CD14-positive monocyte (primary cell): ENCODE measurements around the gene SLC39A6. TPM values are rescaled to one million over a fixed set of nuclear protein-coding genes. Genes with fewer than 3 reads are reported as not detected.

Experiments
- DNase-seq, 3 donors: peaks; one replicate each; pipeline ENCODE4 v3.0.0-alpha.2; 2011 to 2022
- H2AFZ ChIP-seq: 2 replicates; pipeline ENCODE4 v1.6.0; 2012; ENCODE audit warnings: mild to moderate bottlenecking, low read depth, low read length, inconsistent platforms; ENCODE audit not compliant: insufficient read depth, poor library complexity, severe bottlenecking
- H3K27ac ChIP-seq, 2 donors: 1 replicate in 1 of 2; 2 replicates in 1 of 2; pipeline ENCODE4 v1.5.1; 2012 to 2013; ENCODE audit warnings: low read length in 2 of 2, control low read depth in 1 of 2, inconsistent platforms in 1 of 2, low read depth in 1 of 2, mild to moderate bottlenecking in 1 of 2
- H3K27me3 ChIP-seq, 2 donors: one replicate each; pipeline versions ENCODE4 v1.6.0 to v1.6.1; 2011 to 2013; ENCODE audit warnings: low read length in 2 of 2; ENCODE audit not compliant: control insufficient read depth in 2 of 2, insufficient read depth in 2 of 2
- H3K36me3 ChIP-seq, 2 donors: replicated peaks in 1 of 2; 1 replicate in 1 of 2; 2 replicates in 1 of 2; pipeline versions ENCODE4 v1.5.1 to v1.6.1; 2012 to 2013; ENCODE audit warnings: low read length in 2 of 2, control low read depth in 1 of 2, inconsistent platforms in 1 of 2, mild to moderate bottlenecking in 1 of 2; ENCODE audit not compliant: insufficient read depth in 2 of 2, control insufficient read depth in 1 of 2
- H3K4me1 ChIP-seq, 2 donors: 1 replicate in 1 of 2; 2 replicates in 1 of 2; pipeline versions ENCODE4 v1.5.1 to v1.6.1; 2012 to 2013; ENCODE audit warnings: low read length in 2 of 2, control low read depth in 1 of 2, inconsistent platforms in 1 of 2, mild to moderate bottlenecking in 1 of 2, moderate library complexity in 1 of 2; ENCODE audit not compliant: insufficient read depth in 2 of 2, control insufficient read depth in 1 of 2
- H3K4me2 ChIP-seq: replicated peaks from 2 replicates; pipeline ENCODE3; 2012; ENCODE audit warnings: low read length, moderate library complexity, mild to moderate bottlenecking; ENCODE audit not compliant: poor library complexity, severe bottlenecking; ENCODE audit errors: extremely low read depth
- H3K4me3 ChIP-seq, 3 experiments: fragments of 200-600 bp in 1 of 3; sonication (generic) in 1 of 3; replicated peaks in 1 of 3; 1 replicate in 2 of 3; 2 replicates in 1 of 3; pipeline ENCODE4 v1.5.1; 2011 to 2013; ENCODE audit warnings: low read length in 3 of 3, mild to moderate bottlenecking in 3 of 3, control low read depth in 2 of 3, low read depth in 2 of 3, inconsistent platforms in 1 of 3, moderate library complexity in 1 of 3
- H3K79me2 ChIP-seq: 2 replicates; pipeline ENCODE4 v1.6.0; 2012; ENCODE audit warnings: mild to moderate bottlenecking, control low read depth, inconsistent platforms, low read length, moderate library complexity; ENCODE audit not compliant: insufficient read depth
- H3K9ac ChIP-seq: 2 replicates; pipeline ENCODE4 v1.6.0; 2017; ENCODE audit warnings: low read length, mild to moderate bottlenecking; ENCODE audit not compliant: insufficient read depth, poor library complexity, severe bottlenecking
- H3K9me3 ChIP-seq, 2 donors: replicated peaks in 1 of 2; 1 replicate in 1 of 2; 2 replicates in 1 of 2; pipeline versions ENCODE4 v1.5.1 to v1.6.1; 2012 to 2013; ENCODE audit warnings: low read length in 2 of 2, control low read depth in 1 of 2; ENCODE audit not compliant: control insufficient read depth in 1 of 2, insufficient read depth in 1 of 2
- H4K20me1 ChIP-seq: 2 replicates; pipeline ENCODE4 v1.6.0; 2012; ENCODE audit warnings: mild to moderate bottlenecking, low read length, control low read depth, moderate library complexity; ENCODE audit not compliant: insufficient read depth
- H3K27ac Mint-ChIP-seq, 7 donors: one replicate each; pipeline ENCODE4 v1.8.0; 2020; ENCODE audit warnings: mild to moderate bottlenecking in 7 of 7, mixed read lengths in 7 of 7, moderate library complexity in 6 of 7, inconsistent platforms in 2 of 7
- H3K27me3 Mint-ChIP-seq, 3 donors: one replicate each; pipeline ENCODE4 v1.8.0; 2021 to 2022; ENCODE audit warnings: low read depth in 3 of 3, mild to moderate bottlenecking in 3 of 3, mixed read lengths in 3 of 3, moderate library complexity in 3 of 3, inconsistent platforms in 1 of 3
- H3K36me3 Mint-ChIP-seq, 2 donors: one replicate each; pipeline ENCODE4 v1.8.0; 2020; ENCODE audit warnings: mixed read lengths in 2 of 2, inconsistent platforms in 1 of 2, mild to moderate bottlenecking in 1 of 2
- H3K4me1 Mint-ChIP-seq: one replicate; pipeline ENCODE4 v1.8.0; 2020; ENCODE audit warnings: mild to moderate bottlenecking, mixed read lengths
- H3K4me3 Mint-ChIP-seq, 2 donors: one replicate each; pipeline ENCODE4 v1.8.0; 2020; ENCODE audit warnings: mild to moderate bottlenecking in 2 of 2, mixed read lengths in 2 of 2, moderate library complexity in 1 of 2
- H3K9me3 Mint-ChIP-seq, 7 donors: one replicate each; pipeline ENCODE4 v1.8.0; 2020 to 2022; ENCODE audit warnings: mixed read lengths in 7 of 7, mild to moderate bottlenecking in 6 of 7, moderate library complexity in 6 of 7, inconsistent platforms in 2 of 7
- WGBS: methylation state at CpG from one replicate; pipeline ENCODE4 v1.1.5; 2013; ENCODE audit warnings: missing lambda C conversion rate; ENCODE audit not compliant: insufficient coverage; 5-methylcytosine and 5-hydroxymethylcytosine counted together
- intact Hi-C, 2 donors: fragments of 100-400 bp; cut with micrococcal nuclease; formaldehyde crosslinking; loops; one replicate each; pipeline versions ENCODE4 v1.15.0 to v1.15.1; 2023
- polyA minus RNA-seq: library from RNA; depleted of rRNA, polyadenylated mRNA; stranded (reverse); fragments of >200 nt; gene quantifications from 2 replicates; pipeline ENCODE4 v1.2.3, GENCODE V29; 2012
- polyA plus RNA-seq, 3 donors: library from polyadenylated mRNA; depleted of rRNA in 1 of 3; unstranded in 2 of 3; stranded (reverse) in 1 of 3; fragments of 300-500 nt in 2 of 3; fragments of >200 nt in 1 of 3; fragmentation: Illumina TruSeq in 2 of 3; gene quantifications; 1 replicate in 2 of 3; 2 replicates in 1 of 3; pipeline ENCODE4 v1.2.3, GENCODE V29; 2012 to 2021
- total RNA-seq, 12 experiments: library from RNA in 1 of 12; stranded (reverse) in 1 of 12; fragments of 120-200 nt in 1 of 12; gene quantifications; one replicate each; pipeline ENCODE4 v1.2.4 and lab custom pipeline; 2013 to 2026; ENCODE audit warnings: mixed read lengths in 6 of 12, inconsistent platforms in 1 of 12
- TF ChIP-seq, protein P1 (sequence below): fragments of 200-600 bp; IDR thresholded peaks from one replicate; pipeline ENCODE4 v1.8.0; 2022; ENCODE audit warnings: antibody characterized with exemption, mild to moderate bottlenecking

Gene SLC39A6, protein sequence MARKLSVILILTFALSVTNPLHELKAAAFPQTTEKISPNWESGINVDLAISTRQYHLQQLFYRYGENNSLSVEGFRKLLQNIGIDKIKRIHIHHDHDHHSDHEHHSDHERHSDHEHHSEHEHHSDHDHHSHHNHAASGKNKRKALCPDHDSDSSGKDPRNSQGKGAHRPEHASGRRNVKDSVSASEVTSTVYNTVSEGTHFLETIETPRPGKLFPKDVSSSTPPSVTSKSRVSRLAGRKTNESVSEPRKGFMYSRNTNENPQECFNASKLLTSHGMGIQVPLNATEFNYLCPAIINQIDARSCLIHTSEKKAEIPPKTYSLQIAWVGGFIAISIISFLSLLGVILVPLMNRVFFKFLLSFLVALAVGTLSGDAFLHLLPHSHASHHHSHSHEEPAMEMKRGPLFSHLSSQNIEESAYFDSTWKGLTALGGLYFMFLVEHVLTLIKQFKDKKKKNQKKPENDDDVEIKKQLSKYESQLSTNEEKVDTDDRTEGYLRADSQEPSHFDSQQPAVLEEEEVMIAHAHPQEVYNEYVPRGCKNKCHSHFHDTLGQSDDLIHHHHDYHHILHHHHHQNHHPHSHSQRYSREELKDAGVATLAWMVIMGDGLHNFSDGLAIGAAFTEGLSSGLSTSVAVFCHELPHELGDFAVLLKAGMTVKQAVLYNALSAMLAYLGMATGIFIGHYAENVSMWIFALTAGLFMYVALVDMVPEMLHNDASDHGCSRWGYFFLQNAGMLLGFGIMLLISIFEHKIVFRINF
- 28.7 TPM for total RNA-seq (2013)
- 10 to 100 TPM; 13.2 to 20.1 (median 16.8) TPM for polyA plus RNA-seq
- polyA minus RNA-seq: 18.3 and 24.5 TPM in 2 replicates
- total RNA-seq (lab: John Stamatoyannopoulos, UW): 34.3 to 101 (median 55.1) reads per million in 11 experiments

DNA sequence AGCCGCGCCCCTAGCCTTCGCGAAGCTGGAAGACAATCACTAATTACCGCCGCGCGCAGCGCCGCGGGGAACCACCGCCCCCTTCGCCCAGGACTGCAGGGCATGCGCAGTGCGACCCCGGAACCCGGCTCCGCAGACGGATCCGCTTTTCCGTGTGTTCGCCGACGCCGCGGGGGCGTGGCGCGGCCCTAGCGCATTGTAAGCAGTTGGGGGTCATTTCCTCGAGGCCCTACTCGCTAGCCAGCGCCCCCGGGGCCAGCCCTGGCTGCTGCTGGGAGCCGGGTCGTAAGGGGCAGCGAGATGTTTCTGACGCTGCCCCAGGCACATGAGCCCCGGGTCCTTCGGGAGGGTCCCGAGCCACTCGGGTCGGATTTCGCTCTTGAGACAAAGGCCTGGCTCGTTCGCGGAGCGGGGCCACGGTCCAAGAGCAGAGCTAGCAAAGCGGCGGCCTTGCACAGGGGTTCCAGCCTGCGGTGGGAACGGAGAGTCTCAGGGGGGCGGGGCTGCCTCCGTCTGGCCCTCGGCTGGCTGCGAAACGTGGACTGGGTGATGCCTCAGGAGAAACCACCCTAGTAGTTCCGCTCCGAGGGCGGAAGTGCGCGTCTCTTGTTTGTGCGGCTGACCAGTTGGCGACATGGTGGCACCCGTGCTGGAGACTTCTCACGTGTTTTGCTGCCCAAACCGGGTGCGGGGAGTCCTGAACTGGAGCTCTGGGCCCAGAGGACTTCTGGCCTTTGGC lies at the start of gene SLC39A6, which contains the start of gene ELP2:
TSS of gene SLC39A6 (minus strand) at position 41 of the 739 bp plus-strand sequence. CDS start 2,333 bp downstream, outside the sequence.
TSS of gene ELP2 (plus strand) at position 600 of the 739 bp plus-strand sequence. CDS start at position 635, 35 bp downstream.
- Histone ChIP-seq H3K4me1 (peaks cover 30 to 33% of the 10 kb centered on the region in 2 donors), H3K27ac (peak within 1 kb of the TSS; percentile 91 to 100), H3K36me3 (peaks cover 2 to 9% of the 10 kb centered on the region in 2 donors), H4K20me1 (no peaks in the 10 kb centered on the region), H3K9ac (peak within 1 kb of the TSS; percentile 99), H3K4me2 (peak within 1 kb of the TSS; percentile 96), H3K4me3 (peak within 1 kb of the TSS; percentile 55 to 98 (median 92)), H2AFZ (peak within 1 kb of the TSS; percentile 99), H3K9me3 (no peaks in the 10 kb centered on the region), H3K27me3 (no peaks in the 10 kb centered on the region), H3K79me2 (peaks cover 52% of the 10 kb centered on the region)
- H3K27me3 Mint-ChIP-seq: peaks cover 0 to 2% (median 2%) of the 10 kb centered on the region in 3 donors
- TF ChIP-seq, protein P1, sequence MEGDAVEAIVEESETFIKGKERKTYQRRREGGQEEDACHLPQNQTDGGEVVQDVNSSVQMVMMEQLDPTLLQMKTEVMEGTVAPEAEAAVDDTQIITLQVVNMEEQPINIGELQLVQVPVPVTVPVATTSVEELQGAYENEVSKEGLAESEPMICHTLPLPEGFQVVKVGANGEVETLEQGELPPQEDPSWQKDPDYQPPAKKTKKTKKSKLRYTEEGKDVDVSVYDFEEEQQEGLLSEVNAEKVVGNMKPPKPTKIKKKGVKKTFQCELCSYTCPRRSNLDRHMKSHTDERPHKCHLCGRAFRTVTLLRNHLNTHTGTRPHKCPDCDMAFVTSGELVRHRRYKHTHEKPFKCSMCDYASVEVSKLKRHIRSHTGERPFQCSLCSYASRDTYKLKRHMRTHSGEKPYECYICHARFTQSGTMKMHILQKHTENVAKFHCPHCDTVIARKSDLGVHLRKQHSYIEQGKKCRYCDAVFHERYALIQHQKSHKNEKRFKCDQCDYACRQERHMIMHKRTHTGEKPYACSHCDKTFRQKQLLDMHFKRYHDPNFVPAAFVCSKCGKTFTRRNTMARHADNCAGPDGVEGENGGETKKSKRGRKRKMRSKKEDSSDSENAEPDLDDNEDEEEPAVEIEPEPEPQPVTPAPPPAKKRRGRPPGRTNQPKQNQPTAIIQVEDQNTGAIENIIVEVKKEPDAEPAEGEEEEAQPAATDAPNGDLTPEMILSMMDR: no peak
- intact Hi-C loops: loop anchor here (1.0 to 10.0 kb wide), 4 partner anchors 62 to 157 kb away; partner anchors contain the start of genes RMP24 (in 2 of the 2) and RPRD1A (in 2 of the 2)
- DNase-seq: peak; percentile 94 to 96 (median 95)
- H3K4me3 Mint-ChIP-seq: peak within 1 kb of the TSS; percentile 94
- peaks cover 20% of the 10 kb centered on the region in 2 donors for H3K36me3 Mint-ChIP-seq
- H3K4me1 Mint-ChIP-seq: peaks cover 38% of the 10 kb centered on the region
- under 1% methylated on average over 69 of the region's 69 CpGs for WGBS
- no peaks in the 10 kb centered on the region for H3K9me3 Mint-ChIP-seq
- H3K27ac Mint-ChIP-seq: peak within 1 kb of the TSS; percentile 95 to 99 (median 97)
